Smooth muscle cell (in vitro differentiated cells): ENCODE measurements around the gene JMJD1C. TPM values are rescaled to one million over a fixed set of nuclear protein-coding genes. Genes with fewer than 3 reads are reported as not detected.
"Not testable (repeated sequence)": the region's sequence is repeated elsewhere in the genome, so short reads cannot be mapped to it uniquely, and the experiment has no call there.

Experiments
- DNase-seq: peaks from one replicate; lab custom pipeline; 2025; ENCODE audit not compliant: unreplicated experiment; lab: John Stamatoyannopoulos, UW
- H2AFZ ChIP-seq: fragments of 200-600 bp; sonication (generic); 2 replicates; pipeline ENCODE4 v1.6.0; 2016; ENCODE audit warnings: antibody characterized with exemption, low read depth, mild to moderate bottlenecking
- H3F3A ChIP-seq: fragments of 200-600 bp; sonication (generic); 2 replicates; pipeline ENCODE4 v1.6.0; 2017; ENCODE audit warnings: antibody characterized with exemption, low read depth
- H3K27ac ChIP-seq: fragments of 200-600 bp; sonication (generic); 2 replicates; pipeline ENCODE4 v1.5.1; 2016; ENCODE audit warnings: low read depth, mild to moderate bottlenecking
- H3K27me3 ChIP-seq: fragments of 200-600 bp; sonication (generic); 2 replicates; pipeline ENCODE4 v1.6.1; 2016; ENCODE audit warnings: low read depth, mild to moderate bottlenecking
- H3K36me3 ChIP-seq: fragments of 200-600 bp; sonication (generic); 2 replicates; pipeline ENCODE4 v1.5.1; 2016; ENCODE audit warnings: low read depth
- H3K4me1 ChIP-seq: fragments of 200-600 bp; sonication (generic); 2 replicates; pipeline ENCODE4 v1.5.1; 2016; ENCODE audit warnings: low read depth
- H3K4me2 ChIP-seq: fragments of 200-600 bp; sonication (generic); 2 replicates; pipeline ENCODE4 v1.6.0; 2016; ENCODE audit warnings: mild to moderate bottlenecking
- H3K4me3 ChIP-seq: fragments of 200-600 bp; sonication (generic); 2 replicates; pipeline ENCODE4 v1.5.1; 2016; ENCODE audit warnings: mild to moderate bottlenecking
- H3K79me2 ChIP-seq: fragments of 200-600 bp; sonication (generic); 2 replicates; pipeline ENCODE4 v1.6.0; 2016; ENCODE audit warnings: low read depth, mild to moderate bottlenecking
- H3K9ac ChIP-seq: fragments of 200-600 bp; sonication (generic); 2 replicates; pipeline ENCODE4 v1.6.0; 2016; ENCODE audit warnings: low read depth
- H3K9me3 ChIP-seq: fragments of 200-600 bp; sonication (generic); replicated peaks from 2 replicates; pipeline ENCODE4 v1.5.1; 2016; ENCODE audit warnings: low read depth
- H4K20me1 ChIP-seq: fragments of 200-600 bp; sonication (generic); 2 replicates; pipeline ENCODE4 v1.6.0; 2016; ENCODE audit warnings: low read depth
- WGBS: methylation state at CpG from one replicate; pipeline ENCODE4 v1.1.7; 2016; ENCODE audit warnings: low lambda C conversion rate; 5-methylcytosine and 5-hydroxymethylcytosine counted together
- polyA plus RNA-seq: library from polyadenylated mRNA; unstranded; fragments of >200 nt; fragmentation: Nextera tagmentation; extraction: Ambion mirVana; gene quantifications from 2 replicates; pipeline ENCODE4 v1.2.1, GENCODE V29; 2016
- total RNA-seq: library from RNA; depleted of rRNA; stranded (reverse); fragments of >200 nt; gene quantifications from 2 replicates; pipeline ENCODE4 v1.2.3, GENCODE V29; 2014
- TF ChIP-seq, protein P1 (sequence below): fragments of 200-600 bp; sonication (generic); IDR thresholded peaks from 2 replicates; pipeline ENCODE4 v1.5.1; 2017; ENCODE audit warnings: borderline replicate concordance, mild to moderate bottlenecking, antibody characterized with exemption; ENCODE audit not compliant: insufficient read depth, poor library complexity, severe bottlenecking

JMJD1C gene
- total and polyA plus RNA-seq, 2 experiments from 2014 or later = 28.5 to 132 TPM

DNA sequence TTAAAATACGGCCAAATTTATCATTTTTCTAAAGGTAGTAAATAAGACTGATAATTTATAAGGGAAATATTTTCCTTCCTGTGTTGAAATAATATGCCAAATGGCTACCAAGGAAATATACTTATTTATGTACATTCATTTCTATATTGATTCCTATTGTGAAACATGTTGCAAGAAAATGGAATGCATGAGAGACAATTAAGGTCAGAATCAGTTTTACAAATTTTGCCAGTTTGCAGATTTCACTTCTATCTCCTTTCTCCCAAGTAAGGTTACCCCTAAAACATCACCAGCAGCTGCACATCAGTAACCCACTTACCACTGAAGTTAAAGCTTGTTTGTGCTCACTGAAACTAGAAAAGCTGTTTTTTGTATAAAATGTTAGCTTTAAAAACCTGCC is 36.2 kb upstream of the JMJD1C start:
- H3K27ac ChIP-seq = no peak overlapping the region
- no peaks in the 10 kb centered on the region for H3K4me1 ChIP-seq
- DNase-seq = no peak
- no peaks in the 10 kb centered on the region for H3K36me3 ChIP-seq
- TF ChIP-seq, protein P1, sequence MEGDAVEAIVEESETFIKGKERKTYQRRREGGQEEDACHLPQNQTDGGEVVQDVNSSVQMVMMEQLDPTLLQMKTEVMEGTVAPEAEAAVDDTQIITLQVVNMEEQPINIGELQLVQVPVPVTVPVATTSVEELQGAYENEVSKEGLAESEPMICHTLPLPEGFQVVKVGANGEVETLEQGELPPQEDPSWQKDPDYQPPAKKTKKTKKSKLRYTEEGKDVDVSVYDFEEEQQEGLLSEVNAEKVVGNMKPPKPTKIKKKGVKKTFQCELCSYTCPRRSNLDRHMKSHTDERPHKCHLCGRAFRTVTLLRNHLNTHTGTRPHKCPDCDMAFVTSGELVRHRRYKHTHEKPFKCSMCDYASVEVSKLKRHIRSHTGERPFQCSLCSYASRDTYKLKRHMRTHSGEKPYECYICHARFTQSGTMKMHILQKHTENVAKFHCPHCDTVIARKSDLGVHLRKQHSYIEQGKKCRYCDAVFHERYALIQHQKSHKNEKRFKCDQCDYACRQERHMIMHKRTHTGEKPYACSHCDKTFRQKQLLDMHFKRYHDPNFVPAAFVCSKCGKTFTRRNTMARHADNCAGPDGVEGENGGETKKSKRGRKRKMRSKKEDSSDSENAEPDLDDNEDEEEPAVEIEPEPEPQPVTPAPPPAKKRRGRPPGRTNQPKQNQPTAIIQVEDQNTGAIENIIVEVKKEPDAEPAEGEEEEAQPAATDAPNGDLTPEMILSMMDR = no peak
- 91% methylated on average over 1 of the region's 1 CpG for WGBS
- no peaks in the 10 kb centered on the region for H3K9me3 ChIP-seq
- H3K79me2 ChIP-seq = peaks cover 98% of the 10 kb centered on the region
- H3F3A ChIP-seq = no peaks in the 10 kb centered on the region
- H3K27me3 ChIP-seq = no peaks in the 10 kb centered on the region
- H4K20me1 ChIP-seq = peaks cover 58% of the 10 kb centered on the region
- H3K4me3 ChIP-seq = no peak overlapping the region
- H2AFZ ChIP-seq = no peak overlapping the region
- no peak overlapping the region for H3K9ac ChIP-seq
- no peak overlapping the region for H3K4me2 ChIP-seq

DNA sequence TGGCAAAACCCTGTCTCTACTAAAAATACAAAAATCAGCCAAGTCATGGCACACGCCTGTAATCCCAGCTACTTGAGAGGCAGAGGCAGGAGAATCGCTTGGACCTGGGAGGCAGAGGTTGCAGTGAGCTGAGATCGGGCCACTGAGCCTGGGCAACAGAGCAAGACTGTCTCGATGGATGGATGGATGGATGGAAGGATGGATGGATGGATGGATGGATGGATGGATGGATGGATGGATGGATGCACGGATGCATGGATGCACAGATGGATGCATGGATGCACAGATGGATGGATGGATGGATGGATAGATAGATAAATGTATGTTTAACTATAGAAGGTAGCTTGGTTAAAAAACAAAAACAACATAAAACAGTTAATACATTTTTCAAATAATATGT is 34.8 kb upstream of the JMJD1C start:
- not testable (repeated sequence) for H3K9me3 ChIP-seq, H3K9ac ChIP-seq, H3K27ac ChIP-seq, H3K4me3 ChIP-seq, H3F3A ChIP-seq, H3K4me2 ChIP-seq, H3K27me3 ChIP-seq, DNase-seq, H2AFZ ChIP-seq, H3K36me3 ChIP-seq, H3K4me1 ChIP-seq
- 95% methylated on average over 5 of the region's 5 CpGs for WGBS
- Histone ChIP-seq H3K79me2 (peaks cover 98% of the 10 kb centered on the region), H4K20me1 (peaks cover 44% of the 10 kb centered on the region)

DNA sequence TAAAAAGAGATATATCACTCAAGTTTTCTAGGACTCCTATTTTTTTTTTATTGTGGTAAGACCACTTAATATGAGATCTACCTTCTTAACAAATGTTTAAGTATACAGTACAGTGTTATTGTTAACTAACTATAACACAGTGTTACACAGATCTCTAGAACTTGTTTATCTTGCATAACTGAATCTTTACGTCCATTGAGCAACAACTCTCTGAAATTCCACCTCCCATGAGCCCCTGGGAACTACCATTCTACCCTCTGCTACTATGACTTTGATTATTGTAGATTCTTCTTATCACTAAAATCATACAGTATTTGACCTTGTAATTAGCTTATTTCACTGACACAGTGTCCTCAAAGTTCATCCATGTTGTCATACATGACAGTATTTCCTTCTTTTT is 32.9 kb upstream of the JMJD1C start:
- H4K20me1 ChIP-seq = peaks cover 31% of the 10 kb centered on the region
- TF ChIP-seq, protein P1 = no peak
- H3K9me3 ChIP-seq = no peaks in the 10 kb centered on the region
- H3K4me1 ChIP-seq = no peaks in the 10 kb centered on the region
- H3K36me3 ChIP-seq = no peaks in the 10 kb centered on the region
- no peak for DNase-seq
- no peaks in the 10 kb centered on the region for H3K27me3 ChIP-seq
- no peak overlapping the region for H3K9ac ChIP-seq
- peaks cover 99% of the 10 kb centered on the region for H3K79me2 ChIP-seq
- no peak overlapping the region for H2AFZ ChIP-seq
- H3K4me2 ChIP-seq = no peak overlapping the region
- H3K27ac ChIP-seq = no peak overlapping the region
- H3K4me3 ChIP-seq = no peak overlapping the region
- no peaks in the 10 kb centered on the region for H3F3A ChIP-seq
- 63% methylated on average over 1 of the region's 1 CpG for WGBS

DNA sequence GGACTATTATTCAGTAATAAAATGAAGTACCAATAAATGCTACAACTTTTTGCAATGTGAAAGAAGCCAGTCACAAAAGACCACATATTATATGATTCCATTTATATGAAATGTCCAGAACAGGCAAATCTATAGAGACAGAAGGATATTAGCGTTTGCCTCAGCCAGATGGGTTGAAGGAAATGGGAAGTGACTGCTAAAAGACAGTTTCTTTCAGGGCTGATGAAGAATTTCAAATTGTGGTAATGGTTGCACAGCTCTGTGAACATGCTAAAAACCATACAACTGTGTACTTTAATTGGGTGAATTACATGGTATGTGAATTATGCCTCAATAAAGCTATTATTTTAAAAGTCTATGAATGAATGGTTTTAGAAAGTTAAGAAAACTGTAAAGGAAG is 31.5 kb upstream of the JMJD1C start:
- Histone ChIP-seq H3K9ac (no peak overlapping the region), H3K9me3 (no peaks in the 10 kb centered on the region), H3K4me1 (peaks cover 6% of the 10 kb centered on the region), H2AFZ (no peak overlapping the region), H3K4me3 (no peak overlapping the region), H3K36me3 (no peaks in the 10 kb centered on the region), H3K27ac (no peak overlapping the region), H3K4me2 (no peak overlapping the region), H3K79me2 (peaks cover 90% of the 10 kb centered on the region), H4K20me1 (peaks cover 21% of the 10 kb centered on the region), H3F3A (peaks cover 6% of the 10 kb centered on the region), H3K27me3 (no peaks in the 10 kb centered on the region)
- DNase-seq = no peak
- 94% methylated on average over 1 of the region's 1 CpG for WGBS
- TF ChIP-seq, protein P1 = no peak
